ENCODE measurements around the gene BANF2.
"Not testable (repeated sequence)": the region's sequence is repeated elsewhere in the genome, so short reads cannot be mapped to it uniquely, and the experiment has no call there.

BANF2 gene

DNA sequence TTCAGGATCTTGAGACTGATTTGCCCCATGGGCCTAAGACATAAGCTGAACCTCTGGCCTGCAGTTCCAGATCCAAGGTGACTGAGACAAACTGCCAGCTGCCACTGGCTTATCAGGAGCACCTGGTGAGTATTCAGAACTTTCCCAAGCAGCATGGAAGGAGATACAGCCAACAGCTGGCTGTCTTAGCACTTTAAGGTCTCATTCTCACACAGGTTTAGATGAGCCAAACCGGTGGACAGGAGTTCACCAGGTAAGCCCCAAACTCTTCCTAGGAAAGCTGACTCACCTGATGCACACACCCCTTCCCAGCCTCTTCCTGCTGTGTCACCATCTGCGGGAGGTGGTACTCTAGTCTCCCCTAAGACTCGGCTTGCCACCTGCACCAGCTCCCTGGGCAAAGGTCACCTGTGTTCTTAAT lies at the start of gene BANF2:
BANF2 (plus strand) TSS at position 36 of the 421 bp plus-strand sequence. CDS start 25,060 bp downstream, outside the sequence.
- DNase-seq = no peak

DNA sequence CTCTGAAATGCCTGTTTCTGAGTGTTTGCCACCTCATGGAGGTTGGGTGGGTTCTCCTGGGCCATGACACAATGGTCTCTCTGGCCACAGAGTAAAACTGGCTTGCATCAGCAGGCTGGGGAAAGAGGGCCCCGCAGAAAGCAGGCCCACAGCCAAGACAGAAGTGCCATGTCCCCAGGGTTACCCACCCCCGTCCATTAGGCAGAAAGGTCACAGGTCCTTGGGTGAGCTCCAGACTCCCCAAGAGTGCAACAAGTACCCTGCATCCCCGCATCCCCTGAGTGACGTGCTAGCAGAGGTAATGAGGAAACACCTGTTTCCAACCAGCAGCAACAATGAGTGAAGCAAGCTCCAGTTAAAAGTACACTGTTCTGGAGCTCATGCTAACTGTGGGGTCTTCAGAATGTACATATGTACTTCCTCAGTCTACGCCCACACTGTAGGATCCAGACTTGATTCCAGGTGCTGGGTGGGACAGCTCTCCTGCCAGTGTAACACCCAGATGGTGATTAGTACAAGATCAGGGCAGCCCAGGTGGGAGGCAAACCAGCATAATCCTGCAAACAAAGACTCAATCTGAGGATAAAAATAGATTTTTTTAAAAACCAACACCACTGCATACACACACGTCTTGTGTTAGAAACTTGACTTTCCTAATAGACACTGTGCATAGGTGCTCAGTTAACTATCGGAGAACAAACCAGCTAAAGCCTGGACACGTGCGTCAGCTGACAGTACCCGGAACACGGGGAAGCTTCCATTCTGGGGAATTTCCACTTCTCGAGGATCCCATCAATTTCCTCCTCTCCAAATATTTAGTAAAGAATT lies 49.3 kb upstream of the BANF2 start:
- DNase-seq = no peak

DNA sequence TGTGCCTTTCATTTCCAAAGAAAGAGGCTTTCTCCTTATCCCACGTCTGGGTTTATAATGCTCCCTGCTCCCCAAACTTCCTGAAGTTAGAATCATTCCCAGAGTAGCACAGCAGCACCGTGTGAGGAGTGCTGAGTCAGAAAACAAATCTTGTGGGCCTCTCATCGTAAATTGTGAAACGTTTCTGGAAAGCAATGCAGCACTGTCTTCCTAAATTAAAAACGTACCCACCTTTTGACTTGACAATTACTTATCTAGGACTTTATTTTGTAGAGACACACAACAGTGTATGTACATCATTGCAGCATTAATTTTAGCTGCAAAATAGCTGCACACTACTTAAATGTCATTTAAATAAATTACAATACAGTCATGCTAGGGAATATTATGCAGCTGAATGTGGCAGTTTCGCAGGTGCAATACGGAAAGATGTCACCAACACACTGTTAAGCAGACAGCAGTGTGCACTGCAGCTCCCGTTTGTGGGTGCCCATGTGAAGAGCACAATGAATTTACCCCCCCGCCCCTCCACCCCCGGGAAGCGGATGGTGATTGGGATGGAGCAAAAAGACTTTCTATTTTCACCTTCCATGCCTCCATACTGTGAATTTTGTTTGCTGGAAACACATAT lies 48.5 kb upstream of the BANF2 start:
- no peak for DNase-seq

- DNase-seq = no peak
These were observed 47.9 kb upstream of the BANF2 start for GRCh38 chr20:17651760-17652388.

GRCh38 chr20:17652411-17652810 lies 47.4 kb upstream of the BANF2 start:
- no peak for DNase-seq

DNA sequence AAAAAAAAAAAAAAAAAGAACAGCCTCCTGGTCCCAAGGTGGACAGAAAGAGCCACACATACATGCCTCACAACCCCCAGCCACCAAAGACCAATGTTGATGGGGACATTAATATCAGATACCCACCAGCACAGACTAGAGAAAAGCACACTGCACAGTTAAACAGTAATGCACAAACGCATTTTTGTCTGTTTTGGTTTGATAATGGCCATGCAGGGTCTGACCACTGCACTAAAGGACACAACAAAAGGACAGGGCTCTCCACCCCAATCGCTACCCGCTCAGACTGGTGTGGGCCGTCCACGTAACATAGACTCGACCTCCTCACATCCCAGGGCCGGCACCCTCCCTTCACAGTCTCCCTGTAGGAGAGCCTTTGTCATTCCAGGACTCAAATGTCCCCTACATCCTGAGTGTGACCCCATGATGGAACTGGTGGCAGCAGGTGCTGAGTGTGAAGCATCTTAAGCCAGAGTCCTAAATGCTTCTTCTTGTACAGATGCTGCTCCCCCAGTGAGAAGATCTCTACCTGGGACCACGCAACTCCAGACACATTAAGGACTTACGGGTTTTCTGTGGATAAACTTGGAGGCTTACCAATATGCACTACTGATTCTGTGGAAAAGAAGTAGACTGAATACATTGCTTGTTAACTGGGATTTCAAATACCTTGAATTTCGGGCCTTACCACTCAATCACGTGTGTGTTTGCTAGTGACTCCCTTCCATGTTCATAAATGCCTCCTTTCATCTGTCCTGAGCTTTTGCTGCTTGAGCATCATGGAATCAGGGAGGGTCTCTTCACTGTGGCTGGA lies 45.7 kb upstream of the BANF2 start:
- DNase-seq = no peak

GRCh38 chr20:17654649-17655285 lies 45.0 kb upstream of the BANF2 start:
- no peak for DNase-seq

- DNase-seq = no peak
These were observed 44.5 kb upstream of the BANF2 start for GRCh38 chr20:17655286-17655651.

DNA sequence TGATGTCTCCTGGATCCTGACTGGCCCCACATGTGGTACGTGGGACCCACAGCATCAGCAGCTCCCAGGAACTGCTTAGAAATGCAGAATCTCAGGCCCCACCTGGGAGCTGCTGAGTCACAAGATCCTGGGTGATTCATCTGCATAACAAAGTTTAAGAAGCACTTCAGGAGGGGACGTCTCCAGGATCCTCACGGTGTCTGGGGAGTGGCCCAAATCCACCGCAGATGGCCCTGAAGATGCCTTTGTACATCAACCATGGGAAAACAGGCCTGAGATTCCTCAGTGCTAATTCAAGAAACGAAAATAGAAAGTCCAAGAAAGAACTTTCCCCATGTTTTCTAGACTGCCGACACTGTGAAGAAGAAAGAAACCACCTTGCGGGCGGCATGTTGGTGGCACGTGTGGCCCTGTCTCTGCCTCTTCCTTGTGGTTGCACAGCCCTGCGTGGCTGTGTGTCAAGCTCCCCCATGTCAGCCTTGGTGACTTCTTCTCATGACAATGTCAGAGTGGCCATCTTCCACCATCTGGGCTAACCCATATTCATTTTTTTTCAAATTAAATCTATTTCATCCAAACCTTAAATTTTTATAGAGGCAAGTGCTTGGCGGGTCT lies 43.8 kb upstream of the BANF2 start:
- no peak for DNase-seq

GRCh38 chr20:17657079-17657825 lies 42.5 kb upstream of the BANF2 start:
- no peak for DNase-seq

DNA sequence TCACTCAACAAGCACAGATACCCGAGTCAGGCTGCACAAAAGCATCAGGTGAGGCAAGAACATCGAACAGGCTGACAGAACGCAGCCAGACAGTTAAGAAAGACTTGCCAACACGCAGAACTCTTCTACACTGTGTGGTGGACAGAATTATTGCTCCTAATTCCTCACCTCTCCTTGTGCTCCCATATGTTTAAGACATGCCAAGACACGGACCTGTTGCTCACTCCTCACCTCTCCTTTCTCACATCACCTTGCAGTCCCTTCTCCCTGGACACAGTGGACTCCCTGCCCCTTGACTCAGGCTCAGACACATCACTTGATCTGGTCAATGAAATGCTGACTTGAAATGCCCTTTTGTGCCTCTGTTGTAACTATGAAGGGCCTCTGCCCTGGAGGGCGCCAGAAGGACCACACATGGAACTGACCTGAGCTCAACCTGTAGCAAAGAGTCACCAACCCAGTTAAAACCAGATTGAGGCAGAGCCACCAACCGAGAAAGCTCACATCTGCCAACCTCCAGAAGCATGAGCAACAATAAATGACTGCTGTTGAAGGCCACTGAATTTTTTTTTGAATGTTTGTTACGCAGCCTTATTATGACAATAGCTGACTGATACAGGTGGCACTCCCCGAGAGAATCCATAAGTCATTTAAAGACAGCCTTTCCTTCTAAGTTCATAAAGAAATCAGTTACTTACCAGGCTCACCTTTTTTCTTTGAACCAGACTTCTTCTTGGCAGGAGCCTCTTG lies 41.7 kb upstream of the BANF2 start:
- DNase-seq = no peak

- no peak for DNase-seq
These were observed 41.1 kb upstream of the BANF2 start for GRCh38 chr20:17658648-17658993.

GRCh38 chr20:17659344-17659743 lies 40.4 kb upstream of the BANF2 start:
- not testable (repeated sequence) for DNase-seq

- DNase-seq = no peak
These were observed 40.0 kb upstream of the BANF2 start for GRCh38 chr20:17659801-17660200.

DNA sequence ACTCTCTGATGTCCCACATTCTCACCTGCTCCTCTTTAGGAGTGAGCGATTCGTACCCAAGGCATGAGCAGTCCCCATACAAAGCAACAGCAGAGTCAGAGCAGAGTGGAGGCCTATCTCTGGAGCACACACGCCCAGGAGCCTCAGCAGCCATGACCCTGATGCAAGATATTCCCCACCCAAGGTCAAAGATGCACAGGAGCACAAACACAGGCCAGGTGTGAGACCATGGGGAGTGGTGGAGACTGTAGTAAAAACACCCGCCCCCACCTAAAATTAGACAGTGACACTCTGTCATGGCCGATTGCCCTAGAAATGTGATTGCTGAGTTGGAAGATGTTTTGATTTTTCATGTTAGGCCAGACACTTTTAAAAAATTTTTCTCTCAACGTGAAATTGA lies 39.1 kb upstream of the BANF2 start:
- DNase-seq = no peak

DNA sequence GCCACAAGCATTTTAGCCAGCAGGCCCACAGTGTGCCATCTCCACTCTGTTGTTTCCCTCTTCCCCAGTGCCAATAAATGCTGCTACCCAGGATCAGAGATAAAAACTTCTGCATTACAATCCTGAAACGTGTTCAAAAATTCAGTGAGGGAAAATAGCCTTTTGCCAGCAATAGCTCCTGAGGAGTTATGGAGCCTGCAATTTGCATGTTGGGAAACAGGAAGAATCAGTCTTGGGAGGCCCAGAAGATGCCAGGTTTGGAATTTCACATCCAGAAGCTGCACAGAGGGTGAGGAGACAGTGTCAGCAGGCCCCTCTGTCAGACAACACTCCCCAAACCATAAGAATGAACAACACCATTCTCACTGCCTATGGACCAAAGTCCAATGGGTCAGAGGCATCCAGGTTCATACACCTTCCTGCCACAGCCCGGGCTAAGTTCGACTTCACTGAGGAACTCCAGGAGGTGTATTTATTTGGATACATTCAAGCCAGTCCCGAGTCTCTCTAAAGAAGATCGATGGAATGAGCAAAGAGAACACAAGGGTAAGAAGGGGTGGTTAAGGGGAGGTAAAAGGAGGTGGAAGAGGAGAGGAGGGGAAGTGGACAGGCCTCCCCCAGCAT lies 38.5 kb upstream of the BANF2 start:
- DNase-seq = no peak

DNA sequence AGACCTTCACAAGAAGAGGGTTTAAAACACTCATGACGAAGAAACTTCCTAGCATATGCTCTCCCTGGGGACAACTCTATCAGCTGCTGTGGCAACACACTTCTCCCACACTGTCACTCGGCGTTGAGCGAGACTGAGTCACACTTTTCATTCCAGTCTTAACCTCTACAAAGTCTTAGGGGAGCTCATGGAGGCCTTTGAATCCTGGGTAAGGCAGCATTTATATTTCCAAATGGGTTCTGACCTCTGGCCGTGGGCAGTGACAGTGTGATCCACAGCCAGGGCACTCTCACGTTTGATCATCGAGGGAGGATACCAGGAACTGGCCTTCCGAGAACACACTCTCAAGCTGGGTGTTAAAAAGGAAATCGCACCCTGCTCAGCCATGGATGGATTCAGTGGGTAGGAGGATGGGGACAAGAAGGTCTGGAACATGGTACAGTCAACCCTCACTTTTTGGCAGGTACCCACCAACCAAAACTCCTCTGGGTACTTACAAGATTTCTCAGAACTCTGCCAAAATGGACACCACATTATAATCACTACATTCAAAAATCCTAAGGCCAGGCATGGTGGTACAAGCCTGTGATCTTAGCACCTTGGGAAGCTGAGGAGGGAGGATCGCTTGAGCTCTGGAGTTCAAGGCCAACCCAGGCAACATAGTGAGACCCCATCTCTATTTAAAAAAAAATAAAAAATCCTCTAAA lies 37.3 kb upstream of the BANF2 start:
- DNase-seq = no peak

- DNase-seq = no peak
These were observed 36.7 kb upstream of the BANF2 start for GRCh38 chr20:17663040-17663399.

DNA sequence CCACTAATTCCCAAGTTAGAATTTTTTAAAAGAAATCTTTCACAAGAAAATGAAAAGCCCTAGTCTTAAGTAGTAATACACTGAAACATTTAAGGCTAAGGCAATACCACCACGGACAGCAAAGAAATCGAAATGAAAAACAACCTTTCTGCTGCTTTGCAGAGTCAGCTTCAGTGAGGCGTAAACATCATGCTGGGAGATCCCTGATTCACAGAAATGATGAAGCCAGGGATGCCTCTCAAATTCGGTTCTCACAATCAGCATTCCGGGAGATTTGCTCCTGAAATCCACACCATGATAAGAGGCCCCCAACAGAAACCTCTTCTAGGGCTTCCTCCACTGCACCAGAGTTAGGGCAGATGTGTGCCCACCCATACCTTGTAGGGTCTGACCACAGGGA lies 36.3 kb upstream of the BANF2 start:
- no peak for DNase-seq
